Measurements from ENCODE around the gene PID1. TPM values are rescaled to one million over a fixed set of nuclear protein-coding genes. Genes with fewer than 3 reads are reported as not detected.

Gene PID1
- total RNA-seq, 1 donor from 2014 or later, result 83.2 TPM

- Histone ChIP-seq H3K36me3 (no peaks in the 10 kb centered on the region), H3K27me3 (no peaks in the 10 kb centered on the region), H3K4me3 (no peak overlapping the region), H3K4me1 (no peaks in the 10 kb centered on the region), H3K9me3 (no peaks in the 10 kb centered on the region), H3K27ac (no peak overlapping the region)
- TF ChIP-seq POLR2AphosphoS5 (IDR thresholded peaks at IDR 0.05; ENCODE audit: insufficient read depth in 1 of 2, low read depth in 1 of 2) (no peak), POLR2A (IDR thresholded peaks at IDR 0.05) (no peak), CTCF (IDR thresholded peaks at IDR 0.05) (no peak)
- intact Hi-C loops (cut with DNase I), result no loop called here
- no peak for DNase-seq (ENCODE audit: extremely low spot score in 2 of 2)
These were observed 204.9 kb downstream of the PID1 start for GRCh38 chr2:229066121-229066715.

- no peak for DNase-seq (ENCODE audit: extremely low spot score in 2 of 2)
- Histone ChIP-seq H3K4me1 (no peaks in the 10 kb centered on the region), H3K4me3 (no peak overlapping the region), H3K36me3 (no peaks in the 10 kb centered on the region), H3K9me3 (no peaks in the 10 kb centered on the region), H3K27me3 (no peaks in the 10 kb centered on the region), H3K27ac (no peak overlapping the region)
- intact Hi-C loops (cut with DNase I), result no loop called here
- TF ChIP-seq POLR2AphosphoS5 (IDR thresholded peaks at IDR 0.05; ENCODE audit: insufficient read depth in 1 of 2, low read depth in 1 of 2) (no peak), POLR2A (IDR thresholded peaks at IDR 0.05) (no peak), CTCF (IDR thresholded peaks at IDR 0.05) (no peak)
These were observed 206.3 kb downstream of the PID1 start for GRCh38 chr2:229064749-229065148.

GRCh38 chr2:229060147-229060546 is 210.9 kb downstream of the PID1 start:
- no peak overlapping the region for H3K4me3 ChIP-seq
- intact Hi-C loops (cut with DNase I), result no loop called here
- no peaks in the 10 kb centered on the region for H3K27me3 ChIP-seq
- H3K36me3 ChIP-seq, result no peaks in the 10 kb centered on the region
- H3K27ac ChIP-seq, result no peak overlapping the region
- DNase-seq (ENCODE audit: extremely low spot score in 2 of 2), result no peak
- no peaks in the 10 kb centered on the region for H3K9me3 ChIP-seq
- TF ChIP-seq CTCF (IDR thresholded peaks at IDR 0.05) (no peak), POLR2AphosphoS5 (IDR thresholded peaks at IDR 0.05; ENCODE audit: insufficient read depth in 1 of 2, low read depth in 1 of 2) (no peak), POLR2A (IDR thresholded peaks at IDR 0.05) (no peak)
- H3K4me1 ChIP-seq, result no peaks in the 10 kb centered on the region

GRCh38 chr2:229059331-229060033 is 211.6 kb downstream of the PID1 start:
- Histone ChIP-seq H3K4me3 (no peak overlapping the region), H3K27ac (no peak overlapping the region), H3K4me1 (no peaks in the 10 kb centered on the region), H3K27me3 (no peaks in the 10 kb centered on the region), H3K9me3 (no peaks in the 10 kb centered on the region), H3K36me3 (no peaks in the 10 kb centered on the region)
- TF ChIP-seq CTCF (IDR thresholded peaks at IDR 0.05) (no peak), POLR2AphosphoS5 (IDR thresholded peaks at IDR 0.05; ENCODE audit: insufficient read depth in 1 of 2, low read depth in 1 of 2) (no peak), POLR2A (IDR thresholded peaks at IDR 0.05) (no peak)
- DNase-seq (ENCODE audit: extremely low spot score in 2 of 2), result no peak
- intact Hi-C loops (cut with DNase I), result no loop called here

- DNase-seq (ENCODE audit: extremely low spot score in 2 of 2), result no peak
- intact Hi-C loops (cut with DNase I), result no loop called here
- H3K9me3 ChIP-seq, result no peaks in the 10 kb centered on the region
These were observed 213.0 kb downstream of the PID1 start for GRCh38 chr2:229057976-229058553.

More at GRCh38 chr2:229057976-229058553, 213.0 kb downstream of the PID1 start:
- Histone ChIP-seq H3K27ac (no peak overlapping the region), H3K4me3 (no peak overlapping the region), H3K27me3 (no peaks in the 10 kb centered on the region), H3K36me3 (no peaks in the 10 kb centered on the region), H3K4me1 (no peaks in the 10 kb centered on the region)
- TF ChIP-seq POLR2A (IDR thresholded peaks at IDR 0.05) (no peak), POLR2AphosphoS5 (IDR thresholded peaks at IDR 0.05; ENCODE audit: insufficient read depth in 1 of 2, low read depth in 1 of 2) (no peak), CTCF (IDR thresholded peaks at IDR 0.05) (no peak)
